ENCODE results near the gene RBM15.

DNA sequence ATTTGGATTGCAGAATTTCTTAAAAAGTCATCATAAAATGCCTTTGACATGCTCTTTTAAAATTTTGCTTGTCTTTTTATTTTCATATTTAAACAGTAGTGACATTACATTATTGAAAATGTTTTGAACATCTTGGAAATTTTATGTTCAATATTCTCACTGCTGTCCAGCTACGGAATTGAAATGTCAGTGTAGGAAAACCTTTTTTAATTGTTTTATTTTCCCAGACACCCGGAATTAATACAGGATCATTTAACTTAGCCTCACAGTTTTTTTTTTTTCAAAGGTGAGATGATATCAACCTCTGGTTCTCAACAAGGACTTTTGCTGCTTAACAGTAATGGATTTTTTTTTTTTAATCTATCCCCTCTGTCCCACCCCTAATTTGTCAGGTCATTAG lies 4.1 kb downstream of the RBM15 start:
- no peak for TF ChIP-seq YY1 (IDR thresholded peaks at IDR 0.05; ENCODE audit: insufficient read depth, insufficient read length)
- no peak for TF ChIP-seq SUZ12 (IDR thresholded peaks at IDR 0.05; ENCODE audit: extremely low read depth, insufficient read depth, insufficient read length)
- TF ChIP-seq ZNF274 (IDR thresholded peaks at IDR 0.05; ENCODE audit: low read depth, low read length), result no peak
